Kidney epithelial cell (primary cell): Measurements from ENCODE around the gene JTB. TPM values are rescaled to one million over a fixed set of nuclear protein-coding genes. Genes with fewer than 3 reads are reported as not detected.

Source experiments
- DNase-seq: peaks from one replicate; pipeline ENCODE4 v3.0.0-alpha.2; 2010; ENCODE audit warnings: low read depth
- H3K27me3 ChIP-seq: 2 replicates; pipeline ENCODE4 v1.6.0; 2011; ENCODE audit warnings: low read length; ENCODE audit not compliant: control insufficient read depth, insufficient read depth
- H3K36me3 ChIP-seq: 2 replicates; pipeline ENCODE4 v1.5.1; 2011; ENCODE audit warnings: low read length; ENCODE audit not compliant: control insufficient read depth, insufficient read depth
- H3K4me3 ChIP-seq: 2 replicates; pipeline ENCODE4 v1.5.1; 2011; ENCODE audit warnings: low read depth, mild to moderate bottlenecking, control low read depth, low read length
- total RNA-seq: library from RNA; depleted of rRNA; stranded (reverse); fragments of >200 nt; gene quantifications from 2 replicates; pipeline ENCODE4 v1.2.3, GENCODE V29; 2015
- TF ChIP-seq, protein P1 (sequence below): IDR thresholded peaks from 2 replicates; pipeline ENCODE4 v1.5.1; 2011; ENCODE audit warnings: mild to moderate bottlenecking, moderate library complexity, low read length, control low read depth, inconsistent platforms; ENCODE audit not compliant: insufficient read depth, poor library complexity, severe bottlenecking

Gene JTB
- total RNA-seq, 1 donor from 2014 or later = 220 TPM

DNA sequence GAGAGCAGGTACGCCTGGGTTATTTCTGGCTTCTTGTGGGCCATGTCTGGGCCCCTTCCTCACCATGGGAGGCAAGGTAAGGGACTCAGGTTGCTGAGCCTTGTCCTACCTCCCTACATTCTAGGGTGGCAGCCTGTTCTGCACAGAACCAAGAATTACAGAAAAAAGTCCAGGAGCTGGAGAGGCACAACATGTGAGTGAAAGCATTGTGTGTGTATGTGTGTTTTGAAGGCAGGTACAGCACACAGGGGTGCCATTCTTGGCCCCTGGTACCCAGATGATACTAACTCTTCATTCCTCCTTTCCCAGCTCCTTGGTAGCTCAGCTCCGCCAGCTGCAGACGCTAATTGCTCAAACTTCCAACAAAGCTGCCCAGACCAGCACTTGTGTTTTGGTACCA is 4.4 kb downstream of the JTB start:
- H3K36me3 ChIP-seq = no peaks in the 10 kb centered on the region
- H3K4me3 ChIP-seq = no peak overlapping the region
- TF ChIP-seq, protein P1, sequence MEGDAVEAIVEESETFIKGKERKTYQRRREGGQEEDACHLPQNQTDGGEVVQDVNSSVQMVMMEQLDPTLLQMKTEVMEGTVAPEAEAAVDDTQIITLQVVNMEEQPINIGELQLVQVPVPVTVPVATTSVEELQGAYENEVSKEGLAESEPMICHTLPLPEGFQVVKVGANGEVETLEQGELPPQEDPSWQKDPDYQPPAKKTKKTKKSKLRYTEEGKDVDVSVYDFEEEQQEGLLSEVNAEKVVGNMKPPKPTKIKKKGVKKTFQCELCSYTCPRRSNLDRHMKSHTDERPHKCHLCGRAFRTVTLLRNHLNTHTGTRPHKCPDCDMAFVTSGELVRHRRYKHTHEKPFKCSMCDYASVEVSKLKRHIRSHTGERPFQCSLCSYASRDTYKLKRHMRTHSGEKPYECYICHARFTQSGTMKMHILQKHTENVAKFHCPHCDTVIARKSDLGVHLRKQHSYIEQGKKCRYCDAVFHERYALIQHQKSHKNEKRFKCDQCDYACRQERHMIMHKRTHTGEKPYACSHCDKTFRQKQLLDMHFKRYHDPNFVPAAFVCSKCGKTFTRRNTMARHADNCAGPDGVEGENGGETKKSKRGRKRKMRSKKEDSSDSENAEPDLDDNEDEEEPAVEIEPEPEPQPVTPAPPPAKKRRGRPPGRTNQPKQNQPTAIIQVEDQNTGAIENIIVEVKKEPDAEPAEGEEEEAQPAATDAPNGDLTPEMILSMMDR = no peak
- no peaks in the 10 kb centered on the region for H3K27me3 ChIP-seq
- DNase-seq = no peak

DNA sequence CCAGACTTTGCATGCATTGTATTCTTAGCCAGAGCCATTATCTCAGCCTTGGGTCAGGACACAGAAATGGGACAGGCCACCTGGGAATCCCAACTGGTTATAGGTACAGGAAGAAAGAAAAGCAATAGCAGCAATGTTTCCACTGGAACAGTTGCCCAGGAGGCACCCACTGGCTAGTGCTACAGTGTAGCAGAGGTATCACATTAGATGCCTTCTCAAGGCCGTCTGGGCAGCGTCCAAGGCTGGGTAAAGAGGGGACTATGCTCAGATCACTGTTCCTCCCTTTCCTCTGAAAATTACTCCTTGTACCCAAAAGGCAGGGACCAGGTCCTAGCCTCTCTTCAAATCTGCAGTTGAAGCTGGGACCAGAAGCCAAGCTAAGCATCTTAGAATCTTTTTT is 7.1 kb downstream of the JTB start:
- TF ChIP-seq, protein P1 = no peak
- H3K27me3 ChIP-seq = no peaks in the 10 kb centered on the region
- DNase-seq = no peak
- no peak overlapping the region for H3K4me3 ChIP-seq
- no peaks in the 10 kb centered on the region for H3K36me3 ChIP-seq

DNA sequence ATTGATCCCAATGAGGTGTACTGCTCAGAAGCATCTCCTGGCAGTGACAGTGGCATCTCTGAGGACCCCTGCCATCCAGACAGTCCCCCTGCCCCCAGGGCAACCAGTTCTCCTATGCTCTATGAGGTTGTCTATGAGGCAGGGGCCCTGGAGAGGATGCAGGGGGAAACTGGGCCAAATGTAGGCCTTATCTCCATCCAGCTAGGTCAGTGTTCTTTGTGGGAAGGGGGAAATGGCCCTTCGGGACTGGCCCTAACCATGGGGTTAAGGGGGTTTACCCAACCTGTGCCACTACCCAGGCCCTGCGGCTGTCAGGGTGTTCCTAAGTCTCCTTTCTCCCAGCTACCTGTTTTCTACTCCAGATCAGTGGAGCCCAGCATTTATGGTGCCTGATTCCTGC is 8.5 kb downstream of the JTB start:
- TF ChIP-seq, protein P1 = no peak
- DNase-seq = no peak

DNA sequence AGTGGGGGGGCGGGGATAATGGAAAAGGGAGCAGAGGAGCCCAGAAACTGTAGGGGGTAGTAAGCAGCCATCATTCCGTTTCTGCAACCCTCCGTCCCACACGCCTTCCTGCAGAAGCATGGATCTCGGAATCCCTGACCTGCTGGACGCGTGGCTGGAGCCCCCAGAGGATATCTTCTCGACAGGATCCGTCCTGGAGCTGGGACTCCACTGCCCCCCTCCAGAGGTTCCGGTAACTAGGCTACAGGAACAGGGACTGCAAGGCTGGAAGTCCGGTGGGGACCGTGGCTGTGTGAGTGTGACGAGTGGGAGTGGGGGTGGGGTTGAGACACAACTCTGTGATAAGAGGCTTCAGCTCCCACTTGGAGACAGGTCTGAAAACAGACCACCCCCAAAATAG is 9.1 kb downstream of the JTB start:
- no peaks in the 10 kb centered on the region for H3K27me3 ChIP-seq
- no peaks in the 10 kb centered on the region for H3K36me3 ChIP-seq
- DNase-seq = no peak
- TF ChIP-seq, protein P1 = no peak
- H3K4me3 ChIP-seq = peak overlapping the region; percentile 44

More for the DNA sequence above, 8.5 kb downstream of the JTB start:
- H3K36me3 ChIP-seq = no peaks in the 10 kb centered on the region
- H3K27me3 ChIP-seq = no peaks in the 10 kb centered on the region
- no peak overlapping the region for H3K4me3 ChIP-seq

DNA sequence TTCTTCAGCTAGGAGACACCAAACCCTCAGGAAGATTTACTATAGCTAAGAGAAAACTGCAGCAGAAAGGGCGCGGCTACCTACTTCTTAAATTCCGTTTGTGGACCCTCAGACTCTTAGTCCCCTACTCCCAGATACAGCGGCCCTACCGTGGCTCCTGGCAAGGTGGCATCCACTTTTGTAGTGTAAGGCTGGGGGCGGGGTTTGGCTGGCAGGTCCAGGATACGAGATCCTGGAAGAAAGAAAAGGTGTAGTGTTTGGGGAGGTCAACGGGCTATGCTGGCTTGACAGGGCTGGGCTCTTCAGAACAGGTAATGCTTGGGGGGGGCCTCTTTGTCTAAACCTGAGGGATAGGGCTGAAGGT is 9.5 kb downstream of the JTB start:
- TF ChIP-seq, protein P1 = no peak
- no peak for DNase-seq
- Histone ChIP-seq H3K4me3 (peak overlapping the region; percentile 44), H3K36me3 (no peaks in the 10 kb centered on the region), H3K27me3 (no peaks in the 10 kb centered on the region)
